ENCODE measurements around the gene RBM25. TPM values are rescaled to one million over a fixed set of nuclear protein-coding genes. Genes with fewer than 3 reads are reported as not detected.

The RBM25 gene
- polyA plus RNA-seq, 1 experiment: 52.4 TPM

DNA sequence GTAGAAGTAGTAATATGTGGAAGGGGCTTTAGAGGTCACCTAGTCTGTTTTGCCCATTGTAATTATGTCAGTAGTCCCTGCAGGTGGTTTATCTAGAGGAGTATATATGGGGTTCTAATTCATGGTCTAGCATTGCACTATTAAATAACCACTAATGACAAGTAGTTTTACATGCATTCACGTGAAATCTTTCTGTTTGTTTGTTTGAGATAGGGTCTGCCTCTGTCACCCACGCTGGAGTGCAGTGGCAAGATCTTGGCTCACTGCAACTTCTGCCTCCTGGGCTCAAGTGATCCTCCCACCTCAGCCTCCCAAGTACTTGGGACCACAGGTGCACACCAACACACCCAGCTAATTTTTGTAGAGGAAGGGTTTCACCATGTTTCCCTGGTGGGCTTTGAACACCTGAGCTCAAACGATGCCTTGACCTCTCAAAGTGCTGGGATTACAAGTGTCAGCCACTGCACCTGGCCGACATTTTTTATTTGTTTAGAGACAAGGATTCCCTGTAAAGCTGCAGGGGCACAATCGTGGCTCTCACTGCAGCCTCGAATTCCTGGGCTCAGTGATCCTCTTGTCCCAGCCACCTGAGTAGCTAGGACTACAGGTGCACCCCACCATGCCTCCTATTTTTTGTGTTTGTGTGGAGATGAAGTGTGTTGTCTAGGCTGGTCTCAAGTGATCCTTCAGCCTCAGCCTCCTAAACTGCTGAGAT is 66.0 kb downstream of the RBM25 start:
- no peaks in the 10 kb centered on the region for H3K9me3 ChIP-seq (ENCODE audit: control insufficient read depth, insufficient read depth, low read length)
- CTCF ChIA-PET: interaction anchor here (1.7 kb wide), 1 partner anchor 12 kb away, joined by 4 read pairs; the partner anchor contains the start of gene PSEN1
- no peak overlapping the region for H3K4me3 ChIP-seq (ENCODE audit: low read depth, low read length)
- H3K27me3 ChIP-seq (ENCODE audit: control insufficient read depth, insufficient read depth, low read length): no peaks in the 10 kb centered on the region
- POLR2A ChIA-PET: no interaction called here
- no peak for DNase-seq (ENCODE audit: low read depth, low spot score)
- TF ChIP-seq, protein P1, sequence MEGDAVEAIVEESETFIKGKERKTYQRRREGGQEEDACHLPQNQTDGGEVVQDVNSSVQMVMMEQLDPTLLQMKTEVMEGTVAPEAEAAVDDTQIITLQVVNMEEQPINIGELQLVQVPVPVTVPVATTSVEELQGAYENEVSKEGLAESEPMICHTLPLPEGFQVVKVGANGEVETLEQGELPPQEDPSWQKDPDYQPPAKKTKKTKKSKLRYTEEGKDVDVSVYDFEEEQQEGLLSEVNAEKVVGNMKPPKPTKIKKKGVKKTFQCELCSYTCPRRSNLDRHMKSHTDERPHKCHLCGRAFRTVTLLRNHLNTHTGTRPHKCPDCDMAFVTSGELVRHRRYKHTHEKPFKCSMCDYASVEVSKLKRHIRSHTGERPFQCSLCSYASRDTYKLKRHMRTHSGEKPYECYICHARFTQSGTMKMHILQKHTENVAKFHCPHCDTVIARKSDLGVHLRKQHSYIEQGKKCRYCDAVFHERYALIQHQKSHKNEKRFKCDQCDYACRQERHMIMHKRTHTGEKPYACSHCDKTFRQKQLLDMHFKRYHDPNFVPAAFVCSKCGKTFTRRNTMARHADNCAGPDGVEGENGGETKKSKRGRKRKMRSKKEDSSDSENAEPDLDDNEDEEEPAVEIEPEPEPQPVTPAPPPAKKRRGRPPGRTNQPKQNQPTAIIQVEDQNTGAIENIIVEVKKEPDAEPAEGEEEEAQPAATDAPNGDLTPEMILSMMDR (IDR thresholded peaks at IDR 0.05; ENCODE audit: low read depth, low read length): no peak
- no peak overlapping the region for H3K27ac ChIP-seq (ENCODE audit: low read depth, low read length)

DNA sequence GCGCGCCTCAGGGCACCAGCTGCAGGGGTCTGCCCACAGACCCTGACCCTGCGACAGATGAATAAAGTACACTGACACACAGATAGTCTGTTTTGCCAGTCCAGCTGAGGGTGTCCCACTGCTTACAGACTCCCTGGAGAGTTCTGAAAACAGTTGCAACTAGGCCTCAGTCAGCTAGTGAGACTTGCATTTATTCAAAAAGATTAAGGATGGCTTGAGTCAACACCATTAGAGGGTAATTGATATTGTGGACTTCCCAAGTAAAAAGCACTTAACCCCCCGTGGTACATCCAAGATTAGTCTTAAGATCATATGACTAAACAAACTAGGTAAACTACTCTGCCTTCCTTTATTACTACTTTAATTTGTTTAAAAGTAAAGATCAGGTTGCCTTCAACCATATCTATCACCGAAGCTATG is 66.8 kb downstream of the RBM25 start:
- Histone ChIP-seq H3K27ac (ENCODE audit: low read depth, low read length) (no peak overlapping the region), H3K27me3 (ENCODE audit: control insufficient read depth, insufficient read depth, low read length) (no peaks in the 10 kb centered on the region), H3K9me3 (ENCODE audit: control insufficient read depth, insufficient read depth, low read length) (no peaks in the 10 kb centered on the region), H3K4me3 (ENCODE audit: low read depth, low read length) (no peak overlapping the region)
- TF ChIP-seq, protein P1 (IDR thresholded peaks at IDR 0.05; ENCODE audit: low read depth, low read length): no peak
- CTCF ChIA-PET: interaction anchor here (1.7 kb wide), 1 partner anchor 11 kb away, joined by 4 read pairs; the partner anchor contains the start of gene PSEN1
- POLR2A ChIA-PET: interaction anchor here (1.4 to 1.7 kb wide), 2 partner anchors 11 to 67 kb away, joined by 4 to 7 read pairs; partner anchors contain the start of genes PSEN1 and RBM25
- DNase-seq (ENCODE audit: low read depth, low spot score): no peak

DNA sequence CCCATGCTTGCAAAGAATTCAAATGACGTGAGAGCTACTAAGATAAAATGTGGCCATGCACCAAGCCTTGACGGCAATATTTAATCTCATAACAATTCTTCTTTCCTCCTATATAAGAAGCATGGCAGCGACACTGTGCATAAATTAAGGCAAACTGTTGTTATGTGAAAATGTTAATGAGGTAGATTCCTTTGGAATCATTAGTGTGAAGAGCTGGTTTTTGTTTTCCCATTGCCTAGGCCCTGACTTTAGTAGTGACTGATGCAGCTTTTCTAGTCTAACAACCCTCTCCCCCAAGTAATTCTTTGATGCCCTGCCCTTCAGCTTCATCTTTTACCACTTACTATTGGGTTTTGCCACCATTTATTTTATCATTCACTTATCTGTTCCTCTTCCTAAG is 67.4 kb downstream of the RBM25 start:
- TF ChIP-seq, protein P1 (IDR thresholded peaks at IDR 0.05; ENCODE audit: low read depth, low read length): no peak
- no peak for DNase-seq (ENCODE audit: low read depth, low spot score)
- H3K27me3 ChIP-seq (ENCODE audit: control insufficient read depth, insufficient read depth, low read length): no peaks in the 10 kb centered on the region
- ChIA-PET CTCF (interaction anchor here (1.7 kb wide), 1 partner anchor 10 kb away, joined by 4 read pairs; the partner anchor contains the start of gene PSEN1), POLR2A (interaction anchor here (0.7 to 1.7 kb wide), 3 partner anchors 10 to 83 kb away, joined by 3 to 7 read pairs (median 4); partner anchors contain the start of genes PSEN1 and RBM25)
- H3K27ac ChIP-seq (ENCODE audit: low read depth, low read length): no peak overlapping the region
- no peak overlapping the region for H3K4me3 ChIP-seq (ENCODE audit: low read depth, low read length)
- H3K9me3 ChIP-seq (ENCODE audit: control insufficient read depth, insufficient read depth, low read length): no peaks in the 10 kb centered on the region

- no peaks in the 10 kb centered on the region for H3K27me3 ChIP-seq (ENCODE audit: control insufficient read depth, insufficient read depth, low read length)
- DNase-seq (ENCODE audit: low read depth, low spot score): no peak
- ChIA-PET POLR2A (no interaction called here), CTCF (no interaction called here)
- H3K4me3 ChIP-seq (ENCODE audit: low read depth, low read length): no peak overlapping the region
- H3K27ac ChIP-seq (ENCODE audit: low read depth, low read length): no peak overlapping the region
- H3K9me3 ChIP-seq (ENCODE audit: control insufficient read depth, insufficient read depth, low read length): peaks cover 8% of the 10 kb centered on the region
- TF ChIP-seq, protein P1 (IDR thresholded peaks at IDR 0.05; ENCODE audit: low read depth, low read length): no peak
Measured at GRCh38 chr14:73133795-73134194, 75.5 kb downstream of the RBM25 start.

- TF ChIP-seq, protein P1 (IDR thresholded peaks at IDR 0.05; ENCODE audit: low read depth, low read length): no peak
- Histone ChIP-seq H3K9me3 (ENCODE audit: control insufficient read depth, insufficient read depth, low read length) (peaks cover 8% of the 10 kb centered on the region), H3K27me3 (ENCODE audit: control insufficient read depth, insufficient read depth, low read length) (no peaks in the 10 kb centered on the region), H3K4me3 (ENCODE audit: low read depth, low read length) (peak overlapping the region; percentile 90), H3K27ac (ENCODE audit: low read depth, low read length) (peak overlapping the region; percentile 93)
- no peak for DNase-seq (ENCODE audit: low read depth, low spot score)
- CTCF ChIA-PET: interaction anchor here (1.6 kb wide), 1 partner anchor 11 kb away, joined by 4 read pairs; no protein-coding TSS in a partner anchor
- POLR2A ChIA-PET: interaction anchor here (0.6 to 1.2 kb wide), 8 partner anchors 10 to 1194 kb away, joined by 3 to 11 read pairs (median 4); partner anchors contain the start of genes RBM25 and RIOX1
Measured at GRCh38 chr14:73136085-73136386, 77.7 kb downstream of the RBM25 start.
